ENCODE results near the gene DLG1.

- TF ChIP-seq TAF1 (conservative IDR thresholded peaks at IDR 0.05) (no peak), CTCF (IDR thresholded peaks at IDR 0.05; ENCODE audit: low read depth, low read length, missing input control) (no peak), FOXA1 (IDR thresholded peaks at IDR 0.05) (no peak)
- TF ChIP-seq, protein P1, sequence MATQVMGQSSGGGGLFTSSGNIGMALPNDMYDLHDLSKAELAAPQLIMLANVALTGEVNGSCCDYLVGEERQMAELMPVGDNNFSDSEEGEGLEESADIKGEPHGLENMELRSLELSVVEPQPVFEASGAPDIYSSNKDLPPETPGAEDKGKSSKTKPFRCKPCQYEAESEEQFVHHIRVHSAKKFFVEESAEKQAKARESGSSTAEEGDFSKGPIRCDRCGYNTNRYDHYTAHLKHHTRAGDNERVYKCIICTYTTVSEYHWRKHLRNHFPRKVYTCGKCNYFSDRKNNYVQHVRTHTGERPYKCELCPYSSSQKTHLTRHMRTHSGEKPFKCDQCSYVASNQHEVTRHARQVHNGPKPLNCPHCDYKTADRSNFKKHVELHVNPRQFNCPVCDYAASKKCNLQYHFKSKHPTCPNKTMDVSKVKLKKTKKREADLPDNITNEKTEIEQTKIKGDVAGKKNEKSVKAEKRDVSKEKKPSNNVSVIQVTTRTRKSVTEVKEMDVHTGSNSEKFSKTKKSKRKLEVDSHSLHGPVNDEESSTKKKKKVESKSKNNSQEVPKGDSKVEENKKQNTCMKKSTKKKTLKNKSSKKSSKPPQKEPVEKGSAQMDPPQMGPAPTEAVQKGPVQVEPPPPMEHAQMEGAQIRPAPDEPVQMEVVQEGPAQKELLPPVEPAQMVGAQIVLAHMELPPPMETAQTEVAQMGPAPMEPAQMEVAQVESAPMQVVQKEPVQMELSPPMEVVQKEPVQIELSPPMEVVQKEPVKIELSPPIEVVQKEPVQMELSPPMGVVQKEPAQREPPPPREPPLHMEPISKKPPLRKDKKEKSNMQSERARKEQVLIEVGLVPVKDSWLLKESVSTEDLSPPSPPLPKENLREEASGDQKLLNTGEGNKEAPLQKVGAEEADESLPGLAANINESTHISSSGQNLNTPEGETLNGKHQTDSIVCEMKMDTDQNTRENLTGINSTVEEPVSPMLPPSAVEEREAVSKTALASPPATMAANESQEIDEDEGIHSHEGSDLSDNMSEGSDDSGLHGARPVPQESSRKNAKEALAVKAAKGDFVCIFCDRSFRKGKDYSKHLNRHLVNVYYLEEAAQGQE (IDR thresholded peaks at IDR 0.05), result no peak
- TF ChIP-seq, protein P2, sequence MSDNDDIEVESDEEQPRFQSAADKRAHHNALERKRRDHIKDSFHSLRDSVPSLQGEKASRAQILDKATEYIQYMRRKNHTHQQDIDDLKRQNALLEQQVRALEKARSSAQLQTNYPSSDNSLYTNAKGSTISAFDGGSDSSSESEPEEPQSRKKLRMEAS (IDR thresholded peaks at IDR 0.05), result no peak
These were observed 267.8 kb downstream of the DLG1 start for GRCh38 chr3:197030379-197031314.

All from liver (tissue), 3 donors.